ENCODE data around the gene KANSL1.

GRCh38 chr17:46030752-46031151 lies 162.5 kb downstream of the KANSL1 start:
- TF ChIP-seq TAF1 (IDR thresholded peaks at IDR 0.05; ENCODE audit: borderline replicate concordance, low read depth, low read length) (no peak), POLR2AphosphoS5 (IDR thresholded peaks at IDR 0.05; ENCODE audit: low read depth, low read length) (no peak)
